GM18909 (cell line): ENCODE measurements around the gene HM13.
"Not testable (repeated sequence)": the region's sequence is repeated elsewhere in the genome, so short reads cannot be mapped to it uniquely, and the experiment has no call there.

ENCODE experiments used
- ATAC-seq: cut with Tn5 transposase; IDR thresholded peaks from one replicate; pipeline ENCODE4 v1.9.1; 2021; ENCODE audit warnings: mild to moderate bottlenecking; ENCODE audit not compliant: unreplicated experiment, poor library complexity

Gene HM13

GRCh38 chr20:31514154-31515071 lies at the start of gene HM13:
HM13 (plus strand) TSS chr20:31514442; CDS start chr20:31514552, 110 bp downstream.
- ATAC-seq = peak; percentile 90

- not testable (repeated sequence) for ATAC-seq
These were observed 43.3 kb upstream of the HM13 start for GRCh38 chr20:31470946-31471345.

GRCh38 chr20:31472395-31473330 lies 41.6 kb upstream of the HM13 start:
- ATAC-seq = no peak

- peak; percentile 29 for ATAC-seq
These were observed 40.7 kb upstream of the HM13 start for GRCh38 chr20:31473331-31474096.

- peak; percentile 73 for ATAC-seq
These were observed 40.2 kb upstream of the HM13 start for GRCh38 chr20:31474097-31474436.

- ATAC-seq = no peak
These were observed 39.3 kb upstream of the HM13 start, which contains the start of the genes DEFB124 and REM1 for GRCh38 chr20:31474758-31475427. DEFB124 (minus strand) TSS chr20:31475127; CDS start chr20:31473013, 2,114 bp downstream. REM1 (plus strand) TSS chr20:31475288; CDS start chr20:31476446, 1,158 bp downstream.

- no peak for ATAC-seq
These were observed 38.6 kb upstream of the HM13 start for GRCh38 chr20:31475472-31476293.

GRCh38 chr20:31476294-31476585 lies 38.0 kb upstream of the HM13 start:
- no peak for ATAC-seq

GRCh38 chr20:31476643-31477215 lies 37.5 kb upstream of the HM13 start:
- ATAC-seq = no peak

- no peak for ATAC-seq
These were observed 30.2 kb upstream of the HM13 start for GRCh38 chr20:31484001-31484400.

GRCh38 chr20:31485450-31486339 lies 28.5 kb upstream of the HM13 start:
- ATAC-seq = no peak

GRCh38 chr20:31488115-31488514 lies 26.1 kb upstream of the HM13 start:
- ATAC-seq = no peak

- no peak for ATAC-seq
These were observed 25.1 kb upstream of the HM13 start for GRCh38 chr20:31489152-31489551.

- no peak for ATAC-seq
These were observed 23.5 kb upstream of the HM13 start for GRCh38 chr20:31490752-31491151.

GRCh38 chr20:31494131-31494530 lies 20.1 kb upstream of the HM13 start:
- no peak for ATAC-seq

GRCh38 chr20:31496761-31497295 lies 17.4 kb upstream of the HM13 start:
- no peak for ATAC-seq

- no peak for ATAC-seq
These were observed 16.3 kb upstream of the HM13 start for GRCh38 chr20:31497838-31498540.
